ENCODE results near the gene DCUN1D2.

DCUN1D2 gene

DNA sequence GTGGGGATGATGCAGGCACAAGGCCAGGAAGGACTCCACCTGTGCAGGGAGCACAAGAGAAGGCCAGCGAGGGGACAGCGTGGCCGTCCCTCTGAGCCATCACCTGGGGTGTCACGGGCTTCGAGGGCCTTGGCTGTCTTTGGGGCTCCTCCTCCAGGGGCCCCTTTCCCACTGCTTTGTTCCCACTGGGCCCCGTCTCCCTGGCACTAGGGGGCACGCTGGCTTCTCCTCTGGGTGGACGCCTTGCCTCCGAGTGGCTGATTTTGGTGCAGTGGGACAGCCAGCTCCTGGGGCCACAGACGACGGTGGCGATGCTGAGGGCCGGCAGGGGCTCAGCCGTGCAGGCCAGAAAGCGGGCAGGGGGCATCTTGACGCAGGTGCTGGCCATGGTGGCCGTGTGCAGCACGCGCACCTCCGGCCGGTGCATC is 83.4 kb downstream of the DCUN1D2 start:
- no peak overlapping the region for H3K4me3 ChIP-seq (ENCODE audit: low read depth, low read length)
- TF ChIP-seq CTCF (IDR thresholded peaks at IDR 0.05; ENCODE audit: borderline replicate concordance, insufficient read depth, low read depth, low read length) = no peak

- no peak for TF ChIP-seq CTCF (IDR thresholded peaks at IDR 0.05; ENCODE audit: borderline replicate concordance, insufficient read depth, low read depth, low read length)
- no peak overlapping the region for H3K4me3 ChIP-seq (ENCODE audit: low read depth, low read length)
These were observed 84.0 kb downstream of the DCUN1D2 start for GRCh38 chr13:113406321-113407102.
